ENCODE data around the gene DYNC1I1. TPM values are rescaled to one million over a fixed set of nuclear protein-coding genes. Genes with fewer than 3 reads are reported as not detected.

Gene DYNC1I1
- total and polyA plus RNA-seq, 4 donors: 0.28 to 0.67 (median 0.39) TPM

GRCh38 chr7:95922191-95922590, 149.8 kb downstream of the DYNC1I1 start:
- Histone ChIP-seq H3K4me3 (ENCODE audit: low read depth in 1 of 3, low read length in 3 of 3) (no peak overlapping the region), H3K36me3 (ENCODE audit: control insufficient read depth in 4 of 4, insufficient read depth in 3 of 4, low read depth in 1 of 4, low read length in 3 of 4) (no peaks in the 10 kb centered on the region), H3K27ac (ENCODE audit: low read depth in 1 of 2, low read length in 2 of 2) (no peak overlapping the region), H3K4me1 (ENCODE audit: control insufficient read depth in 4 of 4, insufficient read depth in 4 of 4, low read length in 3 of 4) (peaks cover 0 to 5% (median 2%) of the 10 kb centered on the region in 4 donors), H3K27me3 (ENCODE audit: control insufficient read depth in 4 of 4, insufficient read depth in 4 of 4, low read length in 3 of 4) (peaks cover 0 to 10% (median 0%) of the 10 kb centered on the region in 4 donors), H3K9me3 (ENCODE audit: control insufficient read depth in 4 of 4, low read length in 3 of 4) (no peaks in the 10 kb centered on the region), H3K9ac (ENCODE audit: low read depth in 1 of 2, low read length in 2 of 2) (no peak overlapping the region)
- TF ChIP-seq ATF3 (IDR thresholded peaks at IDR 0.05): no peak
- no peak for TF ChIP-seq NR2F2 (IDR thresholded peaks at IDR 0.05)
- no peak for TF ChIP-seq REST (IDR thresholded peaks at IDR 0.05)
- no peak for TF ChIP-seq HNF4G (IDR thresholded peaks at IDR 0.05)
- TF ChIP-seq MAX (IDR thresholded peaks at IDR 0.05): no peak
- TF ChIP-seq FOXA1 (IDR thresholded peaks at IDR 0.05): no peak
- no peak for TF ChIP-seq EGR1 (IDR thresholded peaks at IDR 0.05; ENCODE audit: low read depth in 2 of 2)
- no peak for DNase-seq (ENCODE audit: low spot score)
- WGBS: 55% methylated on average over 3 of the region's 3 CpGs

DNA sequence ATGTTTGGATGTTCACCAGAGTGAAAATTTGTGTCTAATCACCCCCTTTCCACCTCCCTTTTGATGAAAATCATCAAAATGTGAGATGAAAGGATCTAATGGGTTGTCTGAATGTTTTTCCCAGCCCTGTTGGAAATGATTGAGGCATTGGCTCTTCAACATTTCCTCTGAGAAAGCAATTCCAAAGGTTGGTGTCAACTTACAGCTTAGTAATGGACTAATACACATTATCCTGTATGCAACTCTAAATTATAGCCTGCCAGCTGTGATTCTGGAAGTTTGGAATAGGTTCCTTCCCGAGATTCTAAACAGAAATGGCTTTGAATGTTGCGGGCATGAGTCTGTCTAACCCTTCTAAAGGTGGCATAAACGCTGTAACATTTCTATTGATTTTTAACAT, 152.9 kb downstream of the DYNC1I1 start:
- Histone ChIP-seq H3K27ac (ENCODE audit: low read depth in 1 of 2, low read length in 2 of 2) (no peak overlapping the region), H3K9me3 (ENCODE audit: control insufficient read depth in 4 of 4, low read length in 3 of 4) (no peaks in the 10 kb centered on the region), H3K36me3 (ENCODE audit: control insufficient read depth in 4 of 4, insufficient read depth in 3 of 4, low read depth in 1 of 4, low read length in 3 of 4) (no peaks in the 10 kb centered on the region), H3K4me3 (ENCODE audit: low read depth in 1 of 3, low read length in 3 of 3) (no peak overlapping the region), H3K4me1 (ENCODE audit: control insufficient read depth in 4 of 4, insufficient read depth in 4 of 4, low read length in 3 of 4) (no peaks in the 10 kb centered on the region), H3K9ac (ENCODE audit: low read depth in 1 of 2, low read length in 2 of 2) (no peak overlapping the region), H3K27me3 (ENCODE audit: control insufficient read depth in 4 of 4, insufficient read depth in 4 of 4, low read length in 3 of 4) (peaks cover 0 to 10% (median 0%) of the 10 kb centered on the region in 4 donors)
- TF ChIP-seq NR2F2 (IDR thresholded peaks at IDR 0.05) (no peak), REST (IDR thresholded peaks at IDR 0.05) (no peak), ZBTB33 (IDR thresholded peaks at IDR 0.05) (no peak), RAD21 (IDR thresholded peaks at IDR 0.05) (no peak), FOXA1 (IDR thresholded peaks at IDR 0.05) (no peak), MAX (IDR thresholded peaks at IDR 0.05) (no peak), ATF3 (IDR thresholded peaks at IDR 0.05) (no peak), JUND (IDR thresholded peaks at IDR 0.05) (no peak), YY1 (IDR thresholded peaks at IDR 0.05) (no peak), SP1 (IDR thresholded peaks at IDR 0.05) (no peak), TAF1 (conservative IDR thresholded peaks at IDR 0.05) (no peak), HNF4G (IDR thresholded peaks at IDR 0.05) (no peak), GABPA (IDR thresholded peaks at IDR 0.05 in 1 of 2, conservative IDR thresholded peaks at IDR 0.05 in 1 of 2) (no peak)
- TF ChIP-seq, protein P1, sequence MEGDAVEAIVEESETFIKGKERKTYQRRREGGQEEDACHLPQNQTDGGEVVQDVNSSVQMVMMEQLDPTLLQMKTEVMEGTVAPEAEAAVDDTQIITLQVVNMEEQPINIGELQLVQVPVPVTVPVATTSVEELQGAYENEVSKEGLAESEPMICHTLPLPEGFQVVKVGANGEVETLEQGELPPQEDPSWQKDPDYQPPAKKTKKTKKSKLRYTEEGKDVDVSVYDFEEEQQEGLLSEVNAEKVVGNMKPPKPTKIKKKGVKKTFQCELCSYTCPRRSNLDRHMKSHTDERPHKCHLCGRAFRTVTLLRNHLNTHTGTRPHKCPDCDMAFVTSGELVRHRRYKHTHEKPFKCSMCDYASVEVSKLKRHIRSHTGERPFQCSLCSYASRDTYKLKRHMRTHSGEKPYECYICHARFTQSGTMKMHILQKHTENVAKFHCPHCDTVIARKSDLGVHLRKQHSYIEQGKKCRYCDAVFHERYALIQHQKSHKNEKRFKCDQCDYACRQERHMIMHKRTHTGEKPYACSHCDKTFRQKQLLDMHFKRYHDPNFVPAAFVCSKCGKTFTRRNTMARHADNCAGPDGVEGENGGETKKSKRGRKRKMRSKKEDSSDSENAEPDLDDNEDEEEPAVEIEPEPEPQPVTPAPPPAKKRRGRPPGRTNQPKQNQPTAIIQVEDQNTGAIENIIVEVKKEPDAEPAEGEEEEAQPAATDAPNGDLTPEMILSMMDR (IDR thresholded peaks at IDR 0.05; ENCODE audit: low read depth, low read length, missing input control): no peak
- 82% methylated on average over 3 of the region's 3 CpGs for WGBS
- no peak for DNase-seq (ENCODE audit: low spot score)
